Right ventricle myocardium superior (tissue), 1 donor: ENCODE data around the gene MACF1. TPM values are rescaled to one million over a fixed set of nuclear protein-coding genes. Genes with fewer than 3 reads are reported as not detected.
"Not testable (repeated sequence)": the region's sequence is repeated elsewhere in the genome, so short reads cannot be mapped to it uniquely, and the experiment has no call there.

Experiments
- ATAC-seq: fragments of 200-7000 bp; cut with Tn5 transposase; one replicate; pipeline ENCODE4 v1.9.1; 2020; ENCODE audit warnings: mild to moderate bottlenecking; ENCODE audit not compliant: poor library complexity
- DNase-seq: peaks from one replicate; pipeline ENCODE4 v3.0.0-alpha.2; 2020
- intact Hi-C: fragments of 100-400 bp; cut with DNase I; formaldehyde crosslinking; loops from one replicate; pipeline ENCODE4 v1.11.2; 2022
- total RNA-seq: library from RNA; stranded (reverse); fragmentation: NEBNext Ultra II Directional; extraction: Animal tissue kit (Norgen Biotek cat#: 25700); gene quantifications from one replicate; pipeline ENCODE4 v1.2.1, GENCODE V29; 2021
- donor health status: DM: no; HTN: yes; CAD: no; lungs with severe emphysema.

MACF1 gene
- total RNA-seq, 1 donor from 2014 or later: 200 TPM

GRCh38 chr1:39501666-39502065, 297.2 kb downstream of the MACF1 start:
- ATAC-seq (no peak), DNase-seq (no peak)
- intact Hi-C loops: no loop called here

GRCh38 chr1:39504436-39504835, 299.9 kb downstream of the MACF1 start:
- intact Hi-C loops, DNase-seq, ATAC-seq: not testable (repeated sequence)

GRCh38 chr1:39505289-39505688, 300.8 kb downstream of the MACF1 start:
- no peak for ATAC-seq
- no peak for DNase-seq
- intact Hi-C loops: no loop called here

DNA sequence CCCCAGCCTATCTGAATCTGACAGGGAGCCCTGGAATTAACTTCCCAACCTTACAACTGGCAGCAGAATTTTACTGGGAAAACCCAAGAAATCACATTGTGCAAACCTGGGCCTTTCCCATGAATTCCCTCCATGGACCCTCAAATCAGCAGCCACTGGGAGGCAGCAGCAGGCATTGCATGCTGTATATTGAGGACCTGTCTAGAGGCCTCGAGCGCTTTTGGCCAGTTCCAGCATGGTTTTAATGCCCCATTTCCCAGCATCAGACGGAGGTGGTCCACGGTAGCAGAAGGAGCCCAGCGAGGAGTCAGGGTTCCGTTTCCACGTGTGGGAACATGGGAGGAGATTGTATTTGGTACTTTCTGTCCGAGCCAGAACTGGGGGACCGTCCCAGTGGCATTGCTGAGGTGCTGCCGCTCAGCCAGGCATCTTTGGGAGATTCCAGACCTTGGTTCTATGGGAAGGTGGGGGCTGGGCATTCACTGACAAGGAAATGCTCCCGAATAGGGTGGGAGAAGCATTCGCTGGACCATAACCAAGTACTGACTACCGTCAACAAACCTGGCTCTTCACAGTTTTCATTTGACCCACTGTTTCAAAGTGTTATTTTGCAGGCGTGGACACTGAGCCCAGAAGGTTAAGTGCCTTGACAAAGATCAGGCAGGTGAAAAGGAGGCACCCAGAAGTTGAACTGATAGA, 302.9 kb downstream of the MACF1 start:
- DNase-seq (no peak), ATAC-seq (no peak)
- intact Hi-C loops: no loop called here

DNA sequence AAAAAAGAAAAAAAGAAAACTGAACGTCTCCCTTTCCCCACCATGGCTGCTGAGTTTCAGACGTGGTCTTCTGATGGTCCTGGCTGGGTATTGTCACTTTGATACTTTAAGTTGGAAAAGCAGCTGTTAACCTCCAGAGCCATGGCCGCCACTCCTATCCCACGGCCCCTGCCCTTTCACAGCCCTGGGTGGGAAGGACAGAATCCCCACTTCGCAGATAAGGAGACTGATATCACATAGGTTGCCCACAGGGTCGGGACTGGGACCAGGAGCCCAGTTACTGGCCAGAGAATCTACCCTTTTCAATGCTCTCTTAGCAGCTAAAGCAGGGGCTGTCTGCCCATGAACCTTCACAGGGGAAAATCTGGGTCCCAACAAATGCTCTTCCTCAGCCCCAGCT, 303.8 kb downstream of the MACF1 start:
- intact Hi-C loops: no loop called here
- DNase-seq: no peak
- no peak for ATAC-seq

GRCh38 chr1:39508857-39509305, 304.4 kb downstream of the MACF1 start:
- DNase-seq: no peak
- intact Hi-C loops: no loop called here
- no peak for ATAC-seq

DNA sequence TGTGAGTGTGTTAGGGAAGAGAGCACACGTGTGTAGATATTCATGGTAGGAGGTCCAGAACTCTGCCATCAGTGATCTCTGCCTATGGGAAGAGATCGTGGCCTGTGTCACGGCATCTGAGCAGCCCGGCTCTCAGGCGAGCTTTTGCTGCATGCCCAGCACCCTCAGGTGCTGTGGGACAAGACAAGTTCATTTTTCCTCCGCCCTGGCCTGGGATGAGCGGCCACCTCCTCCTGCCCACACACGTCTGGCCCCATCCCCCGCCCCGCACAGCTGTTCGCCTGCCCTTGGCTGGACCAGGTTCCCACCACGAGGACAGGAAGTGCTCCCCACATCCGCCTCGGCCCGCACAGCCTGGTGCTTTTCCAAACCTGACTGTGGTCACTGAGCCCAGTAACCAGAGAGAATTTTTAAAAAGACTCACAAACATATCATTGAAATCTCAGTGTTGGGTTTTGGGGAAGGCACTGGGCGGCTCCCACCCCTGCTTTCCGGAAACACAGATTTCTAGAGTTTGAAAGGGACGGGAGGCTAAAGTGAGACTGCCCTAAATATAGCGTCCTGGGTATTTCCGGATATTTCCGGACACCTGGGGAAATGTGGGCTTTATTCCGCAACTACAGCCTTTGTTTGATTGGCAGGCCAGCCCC, 305.0 kb downstream of the MACF1 start:
- ATAC-seq (peak; percentile 47), DNase-seq (peak; percentile 61)
- intact Hi-C loops: no loop called here

- intact Hi-C loops, DNase-seq: not testable (repeated sequence)
Measured at GRCh38 chr1:39510570-39511186, 306.2 kb downstream of the MACF1 start.

GRCh38 chr1:39511477-39511876, 307.0 kb downstream of the MACF1 start:
- ATAC-seq, intact Hi-C loops, DNase-seq: not testable (repeated sequence)

More at GRCh38 chr1:39510570-39511186, 306.2 kb downstream of the MACF1 start:
- ATAC-seq: not testable (repeated sequence)

DNA sequence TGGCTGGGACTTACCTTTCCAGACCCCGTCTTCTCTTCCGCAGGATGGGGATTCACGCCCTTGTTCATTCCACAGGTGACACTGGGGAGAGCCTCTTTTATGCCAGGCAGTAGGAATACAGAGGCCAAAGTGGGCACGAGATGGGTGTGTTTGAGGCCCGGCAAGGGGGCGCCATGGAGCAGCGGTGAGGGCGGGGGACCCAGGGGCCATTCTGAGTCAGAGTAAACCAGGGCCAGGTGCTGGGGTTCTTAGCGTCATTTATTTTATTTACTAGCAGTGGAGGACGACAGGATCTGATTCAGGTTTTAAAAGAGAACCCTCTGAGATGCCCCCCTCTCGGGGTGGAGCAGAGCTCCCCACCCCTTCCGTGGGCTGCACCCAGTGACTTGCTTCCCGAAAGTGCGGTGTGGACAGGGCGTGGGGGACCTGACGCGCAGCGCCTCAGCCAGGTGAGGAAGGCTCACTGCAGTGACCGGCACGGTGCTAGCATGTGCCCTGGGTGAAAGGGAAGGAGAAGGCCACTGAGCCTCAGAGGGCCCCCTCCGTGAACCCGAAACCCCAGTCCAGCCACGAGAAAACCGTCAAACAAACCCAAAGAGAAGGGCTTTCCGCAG, 307.8 kb downstream of the MACF1 start:
- intact Hi-C loops, DNase-seq, ATAC-seq: not testable (repeated sequence)

- DNase-seq, intact Hi-C loops: not testable (repeated sequence)
- ATAC-seq: peak; percentile 79
Measured at GRCh38 chr1:39514710-39515124, 310.2 kb downstream of the MACF1 start.

DNA sequence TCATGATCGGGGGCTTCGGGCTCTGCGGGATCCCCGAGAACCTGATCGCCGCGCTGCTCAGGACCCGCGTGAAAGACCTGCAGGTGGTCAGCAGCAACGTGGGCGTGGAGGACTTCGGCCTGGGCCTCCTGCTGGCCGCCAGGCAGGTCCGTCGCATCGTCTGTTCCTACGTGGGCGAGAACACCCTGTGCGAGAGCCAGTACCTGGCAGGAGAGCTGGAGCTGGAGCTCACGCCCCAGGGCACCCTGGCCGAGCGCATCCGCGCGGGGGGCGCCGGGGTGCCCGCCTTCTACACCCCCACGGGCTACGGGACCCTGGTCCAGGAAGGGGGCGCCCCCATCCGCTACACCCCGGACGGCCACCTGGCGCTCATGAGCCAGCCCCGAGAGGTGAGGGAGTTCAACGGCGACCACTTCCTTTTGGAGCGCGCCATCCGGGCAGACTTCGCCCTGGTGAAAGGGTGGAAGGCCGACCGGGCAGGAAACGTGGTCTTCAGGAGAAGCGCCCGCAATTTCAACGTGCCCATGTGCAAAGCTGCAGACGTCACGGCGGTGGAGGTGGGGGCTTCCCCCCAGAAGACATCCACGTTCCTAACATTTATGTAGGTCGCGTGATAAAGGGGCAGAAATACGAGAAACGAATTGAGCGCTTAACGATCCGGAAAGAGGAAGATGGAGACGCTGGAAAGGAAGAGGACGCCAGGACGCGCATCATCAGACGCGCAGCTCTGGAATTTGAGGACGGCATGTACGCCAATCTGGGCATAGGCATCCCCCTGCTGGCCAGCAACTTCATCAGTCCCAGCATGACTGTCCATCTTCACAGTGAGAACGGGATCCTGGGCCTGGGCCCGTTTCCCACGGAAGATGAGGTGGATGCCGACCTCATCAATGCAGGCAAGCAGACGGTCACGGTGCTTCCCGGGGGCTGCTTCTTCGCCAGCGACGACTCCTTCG, 310.9 kb downstream of the MACF1 start:
- intact Hi-C loops, DNase-seq: not testable (repeated sequence)
- peak; percentile 57 for ATAC-seq

DNA sequence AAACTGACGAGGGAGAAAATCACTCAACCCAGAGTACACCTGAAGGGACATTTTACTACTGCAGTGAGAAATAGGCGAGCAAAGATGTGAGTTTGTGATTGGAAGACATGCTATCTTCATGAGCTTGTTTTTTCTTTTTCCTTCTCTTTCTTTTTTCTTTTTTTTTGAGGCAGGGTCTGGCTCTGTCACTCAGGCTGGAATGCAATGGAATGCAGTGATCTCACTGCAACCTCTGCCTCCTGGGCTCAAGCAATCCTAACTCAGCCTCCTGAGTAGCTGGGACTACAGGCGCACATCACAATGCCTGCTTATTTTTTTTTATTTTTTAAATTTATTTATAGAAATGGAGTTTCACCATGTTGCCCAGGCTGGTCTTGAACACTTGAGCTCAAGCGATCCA, 312.3 kb downstream of the MACF1 start:
- intact Hi-C loops, DNase-seq, ATAC-seq: not testable (repeated sequence)

GRCh38 chr1:39517936-39518335, 313.4 kb downstream of the MACF1 start:
- ATAC-seq, DNase-seq, intact Hi-C loops: not testable (repeated sequence)

DNA sequence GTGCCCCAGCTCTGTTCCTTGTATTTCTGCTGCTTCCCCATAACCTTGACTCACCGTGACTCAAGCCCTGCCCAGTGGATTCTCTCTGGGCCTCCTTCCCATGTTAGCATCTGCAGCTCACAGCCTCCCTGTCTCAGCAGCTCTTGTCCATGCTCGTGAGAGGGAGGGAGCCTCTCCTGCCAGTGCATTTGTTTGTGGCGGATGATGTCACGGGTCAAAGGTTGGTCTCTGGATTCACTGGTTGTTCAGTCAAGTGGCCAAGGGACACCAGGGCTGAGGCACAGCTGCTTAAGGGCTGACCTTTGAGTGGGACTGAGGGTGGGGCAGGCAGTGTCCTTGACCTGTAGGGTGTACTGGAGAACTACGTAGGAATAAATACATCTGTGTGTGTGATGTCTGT, 314.9 kb downstream of the MACF1 start:
- ATAC-seq, intact Hi-C loops, DNase-seq: not testable (repeated sequence)

DNA sequence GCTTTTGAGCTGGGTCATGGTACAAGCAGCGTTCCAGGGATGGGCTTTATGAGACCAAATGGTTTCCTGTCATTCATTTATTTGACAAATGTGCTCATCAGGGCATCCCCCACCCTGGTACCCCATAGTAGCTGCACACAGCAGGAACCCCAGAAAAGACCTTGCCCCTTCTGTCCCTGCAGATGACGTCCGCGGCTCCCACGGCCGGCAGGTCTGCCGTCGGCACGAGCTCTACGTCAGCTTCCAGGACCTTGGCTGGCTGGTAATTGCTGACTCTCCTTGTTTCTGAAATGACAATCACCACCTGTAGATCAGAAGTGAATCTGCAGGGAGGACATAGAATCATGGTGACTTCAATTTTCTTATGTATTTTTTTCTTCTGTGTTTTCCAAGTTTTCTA, 317.7 kb downstream of the MACF1 start:
- intact Hi-C loops, DNase-seq: not testable (repeated sequence)

DNA sequence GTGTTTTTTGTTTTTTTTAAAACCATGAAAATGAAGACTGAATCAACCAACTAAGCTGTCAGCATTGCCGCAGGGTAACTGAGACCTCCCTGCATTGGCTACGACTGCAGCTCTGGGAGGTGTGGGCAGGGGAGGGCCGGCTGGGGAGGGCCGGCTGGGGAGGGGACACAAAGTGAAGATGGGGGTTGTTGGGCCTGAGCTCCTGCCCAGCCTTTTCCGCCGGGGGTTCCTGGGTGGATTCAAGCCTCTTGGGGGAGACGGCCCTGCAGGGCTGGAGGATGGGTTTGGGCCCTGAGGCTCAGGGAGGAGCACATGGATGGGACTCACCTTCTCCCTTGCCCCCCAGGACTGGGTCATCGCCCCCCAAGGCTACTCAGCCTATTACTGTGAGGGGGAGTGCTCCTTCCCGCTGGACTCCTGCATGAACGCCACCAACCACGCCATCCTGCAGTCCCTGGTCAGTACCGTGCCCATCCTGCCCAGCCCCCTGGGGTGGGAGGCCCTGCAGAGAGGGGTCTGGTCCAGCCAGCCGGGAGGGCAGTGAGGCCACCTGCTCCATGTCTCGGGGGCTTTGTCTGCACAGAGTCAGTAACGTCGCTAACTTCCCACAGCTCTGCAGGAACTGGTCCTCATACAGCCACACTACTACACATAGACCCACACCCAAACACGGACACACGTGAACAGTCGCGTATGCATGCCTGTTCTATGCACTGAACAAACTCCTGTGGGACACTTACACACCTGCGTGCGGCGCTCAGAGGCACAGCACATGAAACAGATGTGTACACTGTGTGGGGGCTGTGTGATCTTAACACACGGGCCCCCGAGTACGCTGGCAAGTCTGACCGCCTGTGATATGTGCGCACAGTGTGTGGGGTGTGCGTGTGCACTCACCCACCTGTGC, 318.4 kb downstream of the MACF1 start:
- no peak for ATAC-seq
- intact Hi-C loops: no loop called here

More for the DNA sequence above, 317.7 kb downstream of the MACF1 start:
- ATAC-seq: not testable (repeated sequence)

More for the DNA sequence above, 318.4 kb downstream of the MACF1 start:
- no peak for DNase-seq
